SU-DHL-6 (cell line): ENCODE results near the gene SLC43A3.

Source experiments
- H2AFZ ChIP-seq: fragments of 200-600 bp; sonication (generic); 2 replicates; pipeline ENCODE4 v1.6.1; 2014; ENCODE audit warnings: low read depth, mild to moderate bottlenecking, moderate library complexity, mixed read lengths, antibody characterized with exemption, low read length; ENCODE audit not compliant: severe bottlenecking
- H3F3A ChIP-seq: fragments of 200-600 bp; shearing (Covaris generic); 2 replicates; pipeline ENCODE4 v1.6.0; 2016; ENCODE audit warnings: antibody characterized with exemption, mild to moderate bottlenecking; ENCODE audit not compliant: insufficient read depth
- H3K27ac ChIP-seq: fragments of 200-600 bp; sonication (generic); 2 replicates; pipeline ENCODE4 v1.5.1; 2016; ENCODE audit warnings: low read depth, mild to moderate bottlenecking, low read length, moderate library complexity, mixed read lengths
- H3K27me3 ChIP-seq: fragments of 200-600 bp; sonication (generic), shearing (Covaris generic); 2 replicates; pipeline ENCODE4 v1.6.0; 2014; ENCODE audit warnings: mild to moderate bottlenecking, low read length
- H3K36me3 ChIP-seq: fragments of 200-600 bp; sonication (generic); 2 replicates; pipeline ENCODE4 v1.6.1; 2014; ENCODE audit warnings: mild to moderate bottlenecking, low read length, mixed read lengths
- H3K4me2 ChIP-seq: fragments of 300-600, 200-600 bp; shearing (Covaris generic), sonication (generic); 2 replicates; pipeline ENCODE4 v1.6.0; 2014; ENCODE audit warnings: low read length, low read depth, mild to moderate bottlenecking; ENCODE audit not compliant: poor library complexity, severe bottlenecking
- H3K4me3 ChIP-seq: fragments of 200-600 bp; sonication (generic); 2 replicates; pipeline ENCODE4 v1.5.1; 2014; ENCODE audit warnings: antibody characterized with exemption, low read length, mild to moderate bottlenecking, mixed read lengths; ENCODE audit not compliant: insufficient read depth, poor library complexity, severe bottlenecking
- H3K79me2 ChIP-seq: fragments of 200-600 bp; sonication (generic); 2 replicates; pipeline ENCODE4 v1.6.1; 2014; ENCODE audit warnings: mild to moderate bottlenecking, low read length, moderate library complexity; ENCODE audit not compliant: insufficient read depth
- H3K9ac ChIP-seq: fragments of 200-600 bp; sonication (generic); 2 replicates; pipeline ENCODE4 v1.7.0; 2014; ENCODE audit warnings: mild to moderate bottlenecking, low read length
- H3K9me2 ChIP-seq: fragments of 200-600 bp; sonication (generic); replicated peaks from 2 replicates; pipeline ENCODE4 v1.6.1; 2014; ENCODE audit warnings: low read length; ENCODE audit not compliant: insufficient read depth
- H3K9me3 ChIP-seq: fragments of 200-600 bp; sonication (generic); 2 replicates; pipeline ENCODE4 v1.6.1; 2014; ENCODE audit warnings: low read length, mixed read lengths; ENCODE audit not compliant: insufficient read depth
- H4K20me1 ChIP-seq: fragments of 200-600 bp; sonication (generic); 2 replicates; pipeline ENCODE4 v1.6.1; 2014; ENCODE audit warnings: low read depth, mild to moderate bottlenecking, antibody characterized with exemption, low read length, moderate library complexity, mixed read lengths
- CTCF ChIP-seq: fragments of 200-600 bp; sonication (generic); IDR thresholded peaks from one replicate; pipeline ENCODE4 v1.5.1; 2017; ENCODE audit warnings: antibody characterized with exemption, mild to moderate bottlenecking, low read length, moderate library complexity; ENCODE audit not compliant: insufficient read depth, poor library complexity, severe bottlenecking
- EZH2phosphoT487 ChIP-seq: fragments of 200-600 bp; sonication (generic), shearing (Covaris generic); conservative IDR thresholded peaks from 2 replicates; pipeline ENCODE4 v1.6.1; 2018; ENCODE audit warnings: mild to moderate bottlenecking, antibody characterized with exemption, low read length, moderate library complexity, mixed read lengths

The SLC43A3 gene

GRCh38 chr11:57468276-57468675 lies 41.4 kb upstream of the SLC43A3 start:
- Histone ChIP-seq H2AFZ (no peak overlapping the region), H3K27me3 (no peaks in the 10 kb centered on the region), H3K9me2 (no peaks in the 10 kb centered on the region), H3K4me3 (no peak overlapping the region), H3K4me2 (no peak overlapping the region), H3K9me3 (no peaks in the 10 kb centered on the region), H3K9ac (no peak overlapping the region), H4K20me1 (no peaks in the 10 kb centered on the region), H3K27ac (no peak overlapping the region), H3K36me3 (no peaks in the 10 kb centered on the region), H3F3A (no peaks in the 10 kb centered on the region), H3K79me2 (no peaks in the 10 kb centered on the region)
- TF ChIP-seq CTCF (no peak), EZH2phosphoT487 (no peak)

DNA sequence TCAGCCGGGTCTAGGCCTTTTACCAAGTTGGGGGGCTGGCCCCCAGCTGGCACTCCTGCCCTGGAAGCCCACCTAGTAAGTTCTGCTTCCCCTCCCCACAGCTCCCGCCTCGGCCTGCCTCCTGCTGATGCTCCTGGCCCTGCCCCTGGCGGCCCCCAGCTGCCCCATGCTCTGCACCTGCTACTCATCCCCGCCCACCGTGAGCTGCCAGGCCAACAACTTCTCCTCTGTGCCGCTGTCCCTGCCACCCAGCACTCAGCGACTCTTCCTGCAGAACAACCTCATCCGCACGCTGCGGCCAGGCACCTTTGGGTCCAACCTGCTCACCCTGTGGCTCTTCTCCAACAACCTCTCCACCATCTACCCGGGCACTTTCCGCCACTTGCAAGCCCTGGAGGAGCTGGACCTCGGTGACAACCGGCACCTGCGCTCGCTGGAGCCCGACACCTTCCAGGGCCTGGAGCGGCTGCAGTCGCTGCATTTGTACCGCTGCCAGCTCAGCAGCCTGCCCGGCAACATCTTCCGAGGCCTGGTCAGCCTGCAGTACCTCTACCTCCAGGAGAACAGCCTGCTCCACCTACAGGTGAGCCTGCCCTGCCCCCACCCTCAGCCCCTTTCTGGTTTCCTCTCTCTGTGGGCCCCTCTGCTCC lies 40.7 kb upstream of the SLC43A3 start:
- Histone ChIP-seq H3K79me2 (no peaks in the 10 kb centered on the region), H2AFZ (no peak overlapping the region), H3K9me3 (no peaks in the 10 kb centered on the region), H3K9me2 (no peaks in the 10 kb centered on the region), H3K36me3 (no peaks in the 10 kb centered on the region), H3K4me3 (no peak overlapping the region), H3K4me2 (no peak overlapping the region), H3K27ac (no peak overlapping the region), H3K9ac (no peak overlapping the region), H3K27me3 (no peaks in the 10 kb centered on the region), H4K20me1 (no peaks in the 10 kb centered on the region), H3F3A (no peaks in the 10 kb centered on the region)
- TF ChIP-seq EZH2phosphoT487 (no peak), CTCF (no peak)

GRCh38 chr11:57466680-57467079 lies 39.8 kb upstream of the SLC43A3 start:
- no peak overlapping the region for H3K27ac ChIP-seq
- H3K9ac ChIP-seq = no peak overlapping the region
- TF ChIP-seq EZH2phosphoT487 (no peak), CTCF (no peak)

More at GRCh38 chr11:57466680-57467079, 39.8 kb upstream of the SLC43A3 start:
- Histone ChIP-seq H3K9me3 (no peaks in the 10 kb centered on the region), H3K9me2 (no peaks in the 10 kb centered on the region), H4K20me1 (no peaks in the 10 kb centered on the region), H3F3A (no peaks in the 10 kb centered on the region), H2AFZ (no peak overlapping the region), H3K4me2 (no peak overlapping the region), H3K27me3 (no peaks in the 10 kb centered on the region), H3K4me3 (no peak overlapping the region), H3K36me3 (no peaks in the 10 kb centered on the region), H3K79me2 (no peaks in the 10 kb centered on the region)
